Endodermal cell (in vitro differentiated cells): Measurements from ENCODE around the gene CDC27. TPM values are rescaled to one million over a fixed set of nuclear protein-coding genes. Genes with fewer than 3 reads are reported as not detected.
"Not testable (repeated sequence)": the region's sequence is repeated elsewhere in the genome, so short reads cannot be mapped to it uniquely, and the experiment has no call there.

ENCODE experiments used
- DNase-seq: peaks from one replicate; pipeline ENCODE4 v3.0.0-alpha.2; 2017
- H3K27ac ChIP-seq: 2 replicates; pipeline ENCODE4 v1.5.1; 2013; ENCODE audit warnings: mild to moderate bottlenecking, low read depth, low read length, moderate library complexity
- H3K27me3 ChIP-seq: 2 replicates; pipeline ENCODE4 v1.6.1; 2013; ENCODE audit warnings: mild to moderate bottlenecking, low read length, moderate library complexity; ENCODE audit not compliant: insufficient read depth, control insufficient read depth, poor library complexity, severe bottlenecking
- H3K36me3 ChIP-seq: 2 replicates; pipeline ENCODE4 v1.7.0; 2013; ENCODE audit warnings: mild to moderate bottlenecking, low read length, moderate library complexity; ENCODE audit not compliant: control insufficient read depth, insufficient read depth
- H3K4me1 ChIP-seq: one replicate; pipeline ENCODE4 v1.7.0; 2013; ENCODE audit warnings: low read length; ENCODE audit not compliant: control insufficient read depth, insufficient read depth
- H3K4me3 ChIP-seq: 2 replicates; pipeline ENCODE4 v1.5.1; 2013; ENCODE audit warnings: mild to moderate bottlenecking, low read length, moderate library complexity
- H3K9ac ChIP-seq: 2 replicates; pipeline ENCODE4 v1.6.1; 2013; ENCODE audit warnings: mild to moderate bottlenecking, low read length, moderate library complexity; ENCODE audit not compliant: poor library complexity, severe bottlenecking; ENCODE audit errors: extremely low read depth
- H3K9me3 ChIP-seq: 2 replicates; pipeline ENCODE4 v1.6.1; 2013; ENCODE audit warnings: mild to moderate bottlenecking, low read length, moderate library complexity; ENCODE audit not compliant: control insufficient read depth
- H3K27ac Mint-ChIP-seq: 2 replicates; pipeline ENCODE4 v1.8.0; 2020; ENCODE audit warnings: mixed read lengths
- H3K27me3 Mint-ChIP-seq: 2 replicates; pipeline ENCODE4 v1.8.0; 2021; ENCODE audit warnings: mild to moderate bottlenecking, mixed read lengths; ENCODE audit not compliant: insufficient read depth
- H3K36me3 Mint-ChIP-seq: 2 replicates; pipeline ENCODE4 v1.8.0; 2020; ENCODE audit warnings: low read depth, mixed read lengths
- H3K4me1 Mint-ChIP-seq: 2 replicates; pipeline ENCODE4 v1.8.0; 2020; ENCODE audit warnings: mixed read lengths
- H3K4me3 Mint-ChIP-seq: 2 replicates; pipeline ENCODE4 v1.8.0; 2020; ENCODE audit warnings: mild to moderate bottlenecking, moderate library complexity, mixed read lengths
- H3K9me3 Mint-ChIP-seq: 2 replicates; pipeline ENCODE4 v1.8.0; 2020; ENCODE audit warnings: mild to moderate bottlenecking, mixed read lengths
- WGBS, 2 experiments: methylation state at CpG; one replicate each; pipeline versions ENCODE4 v1.1.5 to v1.1.7; 2013; ENCODE audit warnings: missing lambda C conversion rate in 2 of 2, mixed read lengths in 1 of 2; ENCODE audit not compliant: insufficient coverage in 1 of 2, insufficient read length in 1 of 2; 5-methylcytosine and 5-hydroxymethylcytosine counted together
- total RNA-seq, 2 donors: library from RNA; stranded (reverse); fragmentation: NEBNext Ultra II Directional in 1 of 2; extraction: Animal tissue kit (Norgen Biotek cat#: 25700) in 1 of 2; gene quantifications; 2 replicates in 1 of 2; 3 replicates in 1 of 2; pipeline ENCODE4 v1.2.1, GENCODE V29; 2021
- TF ChIP-seq, protein P1 (sequence below): fragments of 200-600 bp; sonication (generic); conservative IDR thresholded peaks from 2 replicates; pipeline ENCODE4 v1.5.0; 2021; ENCODE audit warnings: antibody characterized with exemption, mild to moderate bottlenecking

Gene CDC27
- total RNA-seq, 2 donors from 2014 or later: 72.1 to 108 TPM

DNA sequence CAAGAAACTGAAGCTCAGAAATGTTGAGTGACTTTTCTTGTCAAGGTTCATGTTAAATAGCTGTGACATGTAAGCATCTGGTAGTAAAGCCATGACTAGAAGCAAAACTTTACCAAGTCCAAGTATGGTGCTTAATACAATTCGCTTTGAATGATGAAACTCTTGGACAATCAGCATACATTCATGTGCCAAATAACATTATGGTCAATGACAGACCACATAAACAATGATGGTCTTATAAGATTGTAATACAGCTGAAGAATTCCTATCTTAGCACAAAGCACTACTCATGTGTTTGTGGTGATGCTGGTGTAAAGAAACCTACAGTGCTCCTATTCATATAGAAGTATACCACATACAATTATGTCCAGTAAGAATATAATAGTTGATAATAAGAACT lies 112.9 kb downstream of the CDC27 start:
- Histone ChIP-seq H3K9me3 (no peaks in the 10 kb centered on the region), H3K4me1 (no peaks in the 10 kb centered on the region), H3K4me3 (no peak overlapping the region), H3K36me3 (no peaks in the 10 kb centered on the region), H3K27ac (no peak overlapping the region), H3K9ac (no peak overlapping the region), H3K27me3 (no peaks in the 10 kb centered on the region)
- DNase-seq: no peak
- TF ChIP-seq, protein P1, sequence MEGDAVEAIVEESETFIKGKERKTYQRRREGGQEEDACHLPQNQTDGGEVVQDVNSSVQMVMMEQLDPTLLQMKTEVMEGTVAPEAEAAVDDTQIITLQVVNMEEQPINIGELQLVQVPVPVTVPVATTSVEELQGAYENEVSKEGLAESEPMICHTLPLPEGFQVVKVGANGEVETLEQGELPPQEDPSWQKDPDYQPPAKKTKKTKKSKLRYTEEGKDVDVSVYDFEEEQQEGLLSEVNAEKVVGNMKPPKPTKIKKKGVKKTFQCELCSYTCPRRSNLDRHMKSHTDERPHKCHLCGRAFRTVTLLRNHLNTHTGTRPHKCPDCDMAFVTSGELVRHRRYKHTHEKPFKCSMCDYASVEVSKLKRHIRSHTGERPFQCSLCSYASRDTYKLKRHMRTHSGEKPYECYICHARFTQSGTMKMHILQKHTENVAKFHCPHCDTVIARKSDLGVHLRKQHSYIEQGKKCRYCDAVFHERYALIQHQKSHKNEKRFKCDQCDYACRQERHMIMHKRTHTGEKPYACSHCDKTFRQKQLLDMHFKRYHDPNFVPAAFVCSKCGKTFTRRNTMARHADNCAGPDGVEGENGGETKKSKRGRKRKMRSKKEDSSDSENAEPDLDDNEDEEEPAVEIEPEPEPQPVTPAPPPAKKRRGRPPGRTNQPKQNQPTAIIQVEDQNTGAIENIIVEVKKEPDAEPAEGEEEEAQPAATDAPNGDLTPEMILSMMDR: no peak
- Mint-ChIP-seq H3K27ac (no peak overlapping the region), H3K4me1 (no peaks in the 10 kb centered on the region), H3K36me3 (peaks cover 9% of the 10 kb centered on the region), H3K4me3 (no peak overlapping the region), H3K27me3 (no peaks in the 10 kb centered on the region), H3K9me3 (no peaks in the 10 kb centered on the region)
- WGBS, 2 experiments: 93 to 100% methylated on average over 1 of the region's 1 CpG

DNA sequence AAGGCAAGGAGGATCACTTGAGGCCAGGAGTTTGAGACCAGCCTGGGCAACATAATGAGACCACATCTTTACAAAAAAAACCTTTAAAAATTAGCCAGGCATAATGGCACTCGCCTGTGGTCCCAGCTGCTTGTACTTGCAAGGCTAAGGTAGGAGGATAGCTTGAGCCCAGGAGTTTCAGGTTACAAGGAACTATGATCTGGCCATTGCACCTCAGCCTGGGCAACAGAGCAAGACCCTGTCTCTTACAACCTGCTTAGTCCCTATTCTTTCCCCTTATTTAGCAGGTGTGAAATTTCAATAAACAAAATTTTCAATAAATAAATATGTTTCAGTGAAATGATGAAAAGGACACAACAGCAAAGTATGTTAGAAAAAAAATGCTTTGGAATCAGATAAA lies 114.7 kb downstream of the CDC27 start:
- H3K9me3 ChIP-seq, H3K27me3 Mint-ChIP-seq, H3K9ac ChIP-seq, H3K4me3 ChIP-seq, DNase-seq, H3K27ac ChIP-seq, H3K27ac Mint-ChIP-seq, H3K9me3 Mint-ChIP-seq, H3K27me3 ChIP-seq, H3K4me3 Mint-ChIP-seq, H3K36me3 ChIP-seq, H3K4me1 Mint-ChIP-seq, H3K4me1 ChIP-seq, H3K36me3 Mint-ChIP-seq: not testable (repeated sequence)
- 90 to 96% methylated on average over 1 of the region's 1 CpG for WGBS, 2 experiments

DNA sequence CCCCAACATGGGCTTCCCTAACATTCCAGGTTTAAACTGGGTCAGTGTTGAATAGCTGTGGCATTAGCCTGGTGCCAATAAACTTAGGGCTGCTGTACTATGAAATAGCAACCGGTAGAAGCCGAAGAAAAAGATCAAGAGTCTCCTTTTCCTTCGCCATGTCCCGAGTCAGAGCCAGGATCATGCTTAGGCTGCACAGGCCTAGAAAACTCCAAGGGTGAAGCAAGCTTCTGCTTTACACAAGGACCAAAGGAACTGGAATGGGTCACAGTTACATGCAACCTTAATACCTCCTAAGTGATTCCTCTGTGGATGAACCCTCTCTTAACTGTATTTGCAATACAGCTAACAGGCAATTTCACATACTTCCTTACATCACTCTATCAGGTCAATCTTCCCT lies 115.5 kb downstream of the CDC27 start:
- not testable (repeated sequence) for H3K9ac ChIP-seq, H3K4me1 ChIP-seq, H3K27ac ChIP-seq, H3K27me3 Mint-ChIP-seq, H3K27me3 ChIP-seq, H3K36me3 Mint-ChIP-seq, DNase-seq, H3K9me3 Mint-ChIP-seq, H3K4me3 Mint-ChIP-seq, H3K9me3 ChIP-seq, H3K4me1 Mint-ChIP-seq, H3K27ac Mint-ChIP-seq, H3K36me3 ChIP-seq, H3K4me3 ChIP-seq
- WGBS, 2 experiments: 90 to 100% methylated on average over 2 to 4 of the region's 4 CpGs

DNA sequence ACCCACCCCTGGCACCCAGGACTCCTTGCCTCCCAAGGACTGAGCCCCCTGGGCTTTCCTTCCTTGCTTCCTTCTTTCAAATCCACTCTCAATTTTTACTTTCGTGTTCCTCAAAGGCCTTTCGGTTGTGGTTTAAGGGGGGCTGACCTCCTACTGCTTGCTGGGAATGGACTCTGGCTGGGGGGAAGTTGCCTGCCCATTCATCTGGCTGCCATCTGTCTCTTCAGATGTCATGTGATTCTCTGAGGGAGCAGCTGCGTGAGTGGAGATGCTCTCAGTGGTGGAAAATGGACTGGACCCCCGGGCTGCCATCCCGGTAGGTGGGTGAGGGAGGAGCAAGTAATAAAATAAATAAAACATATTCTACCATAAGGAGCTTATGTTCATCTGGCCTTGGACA lies 116.2 kb downstream of the CDC27 start:
- Mint-ChIP-seq H3K27me3 (no peaks in the 10 kb centered on the region), H3K27ac (no peak overlapping the region), H3K36me3 (peaks cover 3% of the 10 kb centered on the region), H3K4me3 (no peak overlapping the region), H3K4me1 (no peaks in the 10 kb centered on the region), H3K9me3 (no peaks in the 10 kb centered on the region)
- no peaks in the 10 kb centered on the region for H3K4me1 ChIP-seq
- H3K27me3 ChIP-seq: no peaks in the 10 kb centered on the region
- H3K27ac ChIP-seq: peak overlapping the region; percentile 75
- no peaks in the 10 kb centered on the region for H3K9me3 ChIP-seq
- WGBS, 2 experiments: 80 to 86% methylated on average over 1 to 4 of the region's 5 CpGs
- no peaks in the 10 kb centered on the region for H3K36me3 ChIP-seq
- TF ChIP-seq, protein P1: no peak
- H3K9ac ChIP-seq: no peak overlapping the region
- no peak overlapping the region for H3K4me3 ChIP-seq
- DNase-seq: no peak

DNA sequence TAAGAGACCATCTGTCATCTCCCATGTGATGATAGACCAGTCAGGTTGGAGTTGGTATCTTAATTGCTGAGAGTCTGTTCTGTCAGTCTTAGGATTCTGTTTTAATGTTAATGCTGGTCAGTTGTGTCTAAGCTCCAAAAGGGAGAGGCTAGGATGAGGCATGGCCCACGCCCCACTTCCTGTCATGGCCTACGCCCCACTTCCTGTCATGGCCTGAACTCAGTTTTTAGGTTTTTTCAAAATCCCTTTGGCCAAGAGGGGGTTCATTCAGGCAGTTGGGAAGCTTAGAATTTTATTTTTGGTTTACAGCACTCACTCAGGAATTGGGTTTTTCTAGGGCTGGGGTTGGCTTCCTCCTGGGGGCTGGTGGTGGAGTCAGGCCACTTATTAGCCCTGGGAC lies 117.9 kb downstream of the CDC27 start:
- H3K4me1 ChIP-seq, H3K9ac ChIP-seq, H3K9me3 ChIP-seq, H3K36me3 Mint-ChIP-seq, H3K27me3 ChIP-seq, H3K36me3 ChIP-seq, H3K4me3 Mint-ChIP-seq, H3K27me3 Mint-ChIP-seq, H3K27ac Mint-ChIP-seq, H3K27ac ChIP-seq, H3K4me3 ChIP-seq, H3K4me1 Mint-ChIP-seq, DNase-seq, H3K9me3 Mint-ChIP-seq: not testable (repeated sequence)
- WGBS, 2 experiments: 93 to 100% methylated on average over 2 of the region's 2 CpGs

DNA sequence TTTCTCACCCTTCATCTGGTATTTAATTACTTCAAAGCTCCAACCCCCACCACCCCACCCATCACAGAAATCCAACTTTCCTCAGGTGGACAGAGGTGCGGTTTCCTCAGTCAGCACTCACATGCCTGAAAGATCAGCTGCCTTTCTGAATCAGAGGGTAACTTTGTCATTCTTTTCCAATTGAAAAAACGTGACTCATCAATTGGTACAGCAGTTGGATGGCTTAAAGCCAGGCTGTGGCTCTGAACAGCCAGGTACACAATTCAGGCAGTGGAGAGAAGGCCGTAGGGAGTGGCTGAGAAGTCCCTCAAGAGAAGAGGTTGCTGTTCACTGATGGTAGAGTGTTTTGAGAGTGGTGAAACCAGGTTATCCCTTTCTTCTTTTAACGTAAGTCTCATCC lies 118.8 kb downstream of the CDC27 start:
- H3K27me3 ChIP-seq, H3K36me3 Mint-ChIP-seq, DNase-seq, H3K9ac ChIP-seq, H3K27ac Mint-ChIP-seq, H3K4me3 ChIP-seq, H3K4me3 Mint-ChIP-seq, H3K27ac ChIP-seq, H3K4me1 ChIP-seq, H3K36me3 ChIP-seq, H3K9me3 Mint-ChIP-seq, H3K9me3 ChIP-seq, H3K27me3 Mint-ChIP-seq: not testable (repeated sequence)
- peaks cover 11% of the 10 kb centered on the region for H3K4me1 Mint-ChIP-seq
- WGBS, 2 experiments: 86 to 91% methylated on average over 1 to 3 of the region's 4 CpGs
